Left kidney (tissue), 2 donors: ENCODE results near the gene RSPH1. TPM values are rescaled to one million over a fixed set of nuclear protein-coding genes. Genes with fewer than 3 reads are reported as not detected.

Experiments used
- DNase-seq: peaks from one replicate; pipeline ENCODE4 v3.0.0-alpha.2; 2013
- polyA plus RNA-seq: library from polyadenylated mRNA; unstranded; fragments of 120-200 nt; gene quantifications from one replicate; pipeline ENCODE4 v1.2.1, GENCODE V29; 2013; ENCODE audit not compliant: insufficient read length

Gene RSPH1
- polyA plus RNA-seq, 1 donor = 14.4 TPM

DNA sequence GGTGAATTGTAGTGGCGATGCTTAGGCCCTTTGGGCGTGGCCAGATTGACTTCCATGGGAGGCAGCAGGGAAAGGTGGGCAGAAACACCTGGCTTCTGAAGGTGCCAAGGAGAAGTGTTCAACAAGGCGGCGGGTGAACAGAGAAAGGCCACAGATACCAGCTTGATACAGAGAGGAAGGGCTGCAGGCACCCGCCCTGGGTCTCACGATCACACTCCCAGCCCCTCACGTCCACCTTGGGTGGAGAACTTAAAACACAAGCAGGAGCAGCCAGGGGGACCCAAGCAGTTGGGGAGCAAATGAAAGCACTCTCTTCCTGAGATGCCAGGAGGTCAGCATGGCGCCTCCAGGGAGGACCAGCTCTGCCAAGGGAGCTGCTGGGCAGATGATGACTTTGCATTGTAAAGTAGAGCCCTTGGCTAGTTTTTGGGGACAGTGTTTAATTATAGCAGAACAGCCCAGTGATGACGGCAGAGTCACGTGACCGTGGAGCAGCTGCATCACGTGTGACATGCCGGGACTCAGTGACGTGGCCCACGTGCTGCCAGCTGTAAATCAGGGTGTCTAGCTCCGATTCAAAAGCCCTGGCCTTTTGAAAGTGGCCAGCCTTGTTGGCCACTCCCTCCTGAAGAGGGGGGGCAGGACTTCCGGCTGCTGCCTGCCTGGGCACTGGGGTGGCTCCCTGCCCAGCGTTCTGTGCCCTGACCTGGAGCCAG, 36.6 kb upstream of the RSPH1 start:
- DNase-seq = no peak

- DNase-seq = no peak
Observed at GRCh38 chr21:42531771-42532170, 35.7 kb upstream of the RSPH1 start.

GRCh38 chr21:42530167-42530518, 34.1 kb upstream of the RSPH1 start:
- no peak for DNase-seq

- no peak for DNase-seq
Observed at GRCh38 chr21:42527489-42528158, 31.6 kb upstream of the RSPH1 start.

DNA sequence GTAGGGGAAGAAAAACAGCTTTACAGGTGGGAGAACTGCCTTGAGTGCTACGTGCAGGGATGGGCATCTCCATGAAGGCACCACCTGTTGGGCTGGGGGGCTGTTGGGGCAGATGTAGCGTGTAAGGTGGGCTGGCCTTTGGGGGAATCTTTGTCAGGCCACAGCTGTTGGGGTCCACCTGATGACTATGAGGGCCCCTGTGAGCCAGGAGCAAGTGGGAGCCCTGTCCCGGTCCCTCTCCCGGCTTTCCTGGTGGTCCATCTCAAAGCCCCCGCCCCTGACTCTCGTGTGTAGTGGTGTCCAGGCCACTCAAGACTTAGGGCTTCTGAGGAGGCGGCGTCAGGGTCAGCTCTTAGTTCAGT, 31.1 kb upstream of the RSPH1 start:
- no peak for DNase-seq

- no peak for DNase-seq
Observed at GRCh38 chr21:42526379-42526727, 30.3 kb upstream of the RSPH1 start.

DNA sequence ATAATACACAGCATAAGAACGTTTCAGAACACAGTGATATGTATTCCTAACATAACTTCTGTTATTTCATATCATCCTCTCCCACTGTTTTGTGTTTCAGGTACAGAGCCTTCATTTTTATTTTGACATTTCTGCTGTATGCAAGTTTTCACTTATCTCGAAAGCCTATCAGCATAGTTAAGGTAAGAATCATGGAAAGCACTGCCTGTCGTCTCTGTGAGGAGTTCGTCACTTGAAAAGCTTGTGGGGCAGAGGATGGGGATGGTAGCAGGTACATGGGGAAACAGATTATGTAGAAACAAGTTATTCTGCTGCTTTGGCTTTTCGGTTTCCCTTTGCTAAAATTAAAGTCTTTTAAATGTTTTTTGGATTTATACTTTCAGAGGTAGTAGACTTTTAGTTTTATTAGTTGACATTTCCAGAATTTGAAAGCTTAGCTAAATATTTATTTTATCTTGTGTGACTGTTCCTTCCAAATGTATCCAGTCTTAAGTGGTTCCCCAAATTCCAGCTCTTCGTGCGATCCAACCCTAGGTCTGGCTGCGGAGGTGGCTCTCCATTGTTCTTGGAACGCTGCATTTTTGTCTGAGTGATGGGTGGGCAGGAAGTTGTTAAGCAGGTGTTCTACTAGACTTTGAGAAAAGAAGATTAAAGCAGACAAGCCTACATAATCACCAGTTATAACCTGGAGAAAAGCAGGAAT, 29.8 kb upstream of the RSPH1 start:
- no peak for DNase-seq

- DNase-seq = no peak
Observed at GRCh38 chr21:42525029-42525581, 29.1 kb upstream of the RSPH1 start.

- DNase-seq = no peak
Observed at GRCh38 chr21:42524341-42525028, 28.5 kb upstream of the RSPH1 start.

DNA sequence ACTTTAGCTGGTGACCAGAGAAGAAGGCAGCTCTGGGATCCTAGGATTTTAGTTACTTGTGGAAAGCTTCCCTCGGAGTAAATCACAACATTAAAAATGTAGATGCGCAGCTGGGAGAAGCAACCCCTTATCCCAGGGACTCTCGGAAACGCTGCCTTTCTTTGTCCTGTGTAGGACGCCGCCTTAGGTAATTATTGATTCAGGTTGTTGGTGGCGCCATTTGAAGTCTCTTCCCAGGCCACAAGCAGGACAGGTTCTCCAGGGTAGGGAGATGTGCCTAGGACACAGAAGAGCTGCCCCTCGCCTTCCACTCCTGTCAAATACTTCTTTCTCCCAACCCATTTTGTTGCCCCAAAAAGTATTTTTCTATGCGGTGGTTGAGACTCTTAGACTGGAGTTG, 27.9 kb upstream of the RSPH1 start:
- no peak for DNase-seq

DNA sequence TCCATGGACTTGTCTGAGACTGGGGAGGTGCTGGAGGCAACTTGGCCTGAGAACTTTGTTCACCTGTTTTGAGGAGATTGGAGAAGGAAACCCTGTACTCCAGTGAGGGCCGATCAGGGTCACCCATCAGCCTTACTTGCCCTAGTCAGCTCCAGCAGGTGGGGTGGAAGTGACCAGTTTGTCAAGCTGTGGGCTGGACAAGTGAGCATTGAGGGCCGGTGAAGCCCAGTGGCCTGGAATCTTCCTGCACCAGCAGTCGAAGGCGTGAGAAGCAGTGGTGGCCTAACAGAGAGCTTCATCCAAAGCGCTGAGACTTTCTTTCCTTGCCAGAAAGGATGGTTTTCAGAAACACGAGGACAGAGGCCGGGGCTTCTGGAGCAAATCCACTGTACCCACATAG, 27.2 kb upstream of the RSPH1 start:
- no peak for DNase-seq

DNA sequence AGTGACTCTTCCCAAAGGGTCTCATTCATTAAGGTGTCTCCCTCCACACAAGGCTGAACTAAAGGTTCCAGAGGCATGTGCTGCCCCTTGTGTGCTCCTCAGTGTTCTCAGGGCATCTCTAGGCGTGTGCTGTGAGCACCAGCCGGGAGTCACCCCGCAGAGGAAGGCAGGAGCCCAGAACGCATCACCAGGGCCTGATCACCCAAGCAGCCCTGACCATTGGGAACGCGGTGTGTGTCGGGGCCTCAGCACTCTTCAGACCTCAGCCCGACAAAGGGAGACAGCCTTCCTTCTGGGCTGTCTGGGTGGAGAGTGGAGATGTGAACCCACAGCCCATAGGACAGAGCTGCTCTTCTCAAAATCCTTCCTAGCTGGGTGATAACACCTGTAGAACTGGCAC, 26.7 kb upstream of the RSPH1 start:
- DNase-seq = no peak

DNA sequence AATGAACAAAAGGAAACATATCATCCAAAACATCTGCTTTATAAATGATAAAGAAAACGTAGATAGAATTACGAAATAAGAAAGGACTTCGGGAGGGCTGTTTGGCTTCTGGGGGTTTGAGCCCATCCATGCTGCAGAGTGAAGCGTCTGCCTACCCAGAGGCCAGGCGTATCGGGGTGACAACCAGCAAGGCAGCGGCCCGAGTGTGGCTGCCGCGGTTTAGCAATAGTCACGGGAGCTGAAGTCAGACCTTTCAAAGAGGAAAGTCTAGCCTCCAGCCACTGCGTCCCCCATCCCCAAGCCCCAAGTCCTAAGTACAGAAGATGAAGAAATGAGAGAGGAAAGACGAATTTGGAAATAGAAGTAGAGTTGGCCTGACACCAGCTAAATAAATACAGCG, 26.2 kb upstream of the RSPH1 start:
- no peak for DNase-seq

GRCh38 chr21:42521805-42522204, 25.8 kb upstream of the RSPH1 start:
- no peak for DNase-seq

- no peak for DNase-seq
Observed at GRCh38 chr21:42521384-42521783, 25.4 kb upstream of the RSPH1 start.

- no peak for DNase-seq
Observed at GRCh38 chr21:42520628-42521253, 24.7 kb upstream of the RSPH1 start.

GRCh38 chr21:42518626-42519025, 22.6 kb upstream of the RSPH1 start:
- DNase-seq = no peak

DNA sequence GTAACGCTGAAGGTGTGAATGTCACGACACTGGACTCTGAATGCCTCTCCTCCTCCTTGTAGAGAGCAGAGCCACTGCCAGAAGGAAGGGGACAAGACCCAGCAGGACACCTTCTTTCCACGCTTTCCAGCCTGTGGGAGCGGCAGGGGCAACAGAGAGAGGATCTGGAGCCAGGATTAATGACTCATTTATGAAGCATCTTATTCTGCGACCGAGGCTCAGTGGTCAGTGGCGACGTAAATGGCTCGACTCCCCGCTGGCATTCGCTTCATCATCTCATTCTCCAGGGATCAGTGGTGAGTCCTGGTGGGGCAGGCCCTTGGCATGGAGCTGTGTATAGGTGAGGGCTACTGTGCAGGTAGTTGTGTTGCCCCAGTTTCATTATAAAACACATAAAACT, 22.2 kb upstream of the RSPH1 start:
- no peak for DNase-seq

GRCh38 chr21:42515708-42516502, 19.9 kb upstream of the RSPH1 start:
- no peak for DNase-seq

GRCh38 chr21:42514883-42515228, 18.8 kb upstream of the RSPH1 start:
- no peak for DNase-seq
